NCI-H510A treated with DMSO at 0.1 percent for 48 hours (cell line): Measurements from ENCODE around the gene HES3.
A peak's percentile ranks its signal among the peaks of the same experiment; 100 is the strongest.

Source experiments
- DNase-seq: peaks from one replicate; lab custom pipeline; 2025; lab: John Stamatoyannopoulos, UW

HES3 gene

GRCh38 chr1:6245869-6246496 is 2.0 kb downstream of the HES3 start:
- DNase-seq = peak; percentile 99

DNA sequence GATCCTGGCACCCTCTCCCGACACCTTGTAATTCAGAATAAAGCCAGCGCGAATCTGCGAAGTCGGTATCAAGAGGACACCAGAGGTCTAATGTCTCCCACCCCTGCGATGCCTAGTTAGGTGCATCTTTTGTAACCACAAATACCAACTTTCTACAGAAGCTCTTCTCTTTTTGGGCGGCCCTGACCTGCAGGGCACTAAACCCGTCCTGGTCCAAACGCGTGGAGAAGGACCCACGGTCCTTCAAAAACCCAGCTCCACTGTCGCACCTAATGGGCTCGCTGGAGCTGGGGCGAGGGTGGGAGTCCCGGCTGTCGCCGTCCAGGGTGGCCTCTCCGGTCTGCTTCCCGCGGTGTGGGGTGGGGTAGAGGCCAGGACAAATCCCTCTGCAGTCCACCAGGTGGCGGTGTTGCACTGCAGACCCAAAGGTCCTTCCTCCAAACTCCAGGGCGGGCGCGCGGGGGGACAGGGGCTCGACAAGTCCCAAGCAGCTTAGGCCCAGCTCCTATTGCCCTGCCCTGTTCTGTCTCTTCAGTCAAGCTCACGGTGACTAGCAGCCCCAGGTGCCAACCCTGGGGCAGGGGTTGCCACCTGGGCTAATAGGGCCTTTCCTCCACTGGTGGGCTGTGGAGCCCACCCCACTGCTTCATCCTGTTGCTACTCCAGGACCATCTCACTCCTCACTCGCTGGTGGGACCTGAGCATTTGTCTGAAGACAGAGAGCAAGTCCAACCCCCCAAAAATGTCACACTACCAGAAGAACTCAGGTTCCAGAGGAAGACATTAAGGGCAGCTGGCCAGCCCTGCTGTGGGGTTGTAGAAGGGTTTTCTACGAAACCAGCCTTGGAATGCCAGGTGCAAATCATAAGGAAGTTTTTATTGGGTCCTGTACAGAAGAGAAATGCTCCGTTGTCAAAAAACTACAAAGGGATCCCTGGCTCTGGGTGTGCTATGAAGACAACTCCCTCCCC is 2.8 kb downstream of the HES3 start:
- peak; percentile 99 for DNase-seq

DNA sequence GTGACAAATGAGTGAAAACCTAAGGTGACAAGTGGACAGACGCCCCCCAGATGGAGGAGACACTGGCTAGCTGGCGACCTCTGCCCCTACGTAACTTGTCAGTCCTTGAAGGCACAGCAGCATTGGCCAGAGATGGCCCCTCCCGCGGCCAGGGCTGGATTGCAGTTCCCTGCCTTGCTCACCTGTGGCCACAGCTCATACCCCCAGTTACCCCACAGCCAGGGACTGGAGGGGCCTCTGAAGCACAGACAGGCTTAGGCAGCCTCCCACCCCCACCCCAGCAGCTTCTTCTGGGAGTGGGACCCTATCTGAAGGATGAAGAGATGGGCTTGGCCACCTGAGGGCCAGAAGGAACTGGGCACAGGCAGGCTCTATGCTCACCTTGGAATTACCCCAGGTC is 3.7 kb downstream of the HES3 start:
- no peak for DNase-seq

GRCh38 chr1:6248161-6248776 is 4.3 kb downstream of the HES3 start:
- no peak for DNase-seq

GRCh38 chr1:6248932-6249738 is 5.2 kb downstream of the HES3 start:
- no peak for DNase-seq

GRCh38 chr1:6249739-6250689 is 6.0 kb downstream of the HES3 start:
- no peak for DNase-seq

- DNase-seq = no peak
These were observed 7.3 kb downstream of the HES3 start for GRCh38 chr1:6251233-6251632.

DNA sequence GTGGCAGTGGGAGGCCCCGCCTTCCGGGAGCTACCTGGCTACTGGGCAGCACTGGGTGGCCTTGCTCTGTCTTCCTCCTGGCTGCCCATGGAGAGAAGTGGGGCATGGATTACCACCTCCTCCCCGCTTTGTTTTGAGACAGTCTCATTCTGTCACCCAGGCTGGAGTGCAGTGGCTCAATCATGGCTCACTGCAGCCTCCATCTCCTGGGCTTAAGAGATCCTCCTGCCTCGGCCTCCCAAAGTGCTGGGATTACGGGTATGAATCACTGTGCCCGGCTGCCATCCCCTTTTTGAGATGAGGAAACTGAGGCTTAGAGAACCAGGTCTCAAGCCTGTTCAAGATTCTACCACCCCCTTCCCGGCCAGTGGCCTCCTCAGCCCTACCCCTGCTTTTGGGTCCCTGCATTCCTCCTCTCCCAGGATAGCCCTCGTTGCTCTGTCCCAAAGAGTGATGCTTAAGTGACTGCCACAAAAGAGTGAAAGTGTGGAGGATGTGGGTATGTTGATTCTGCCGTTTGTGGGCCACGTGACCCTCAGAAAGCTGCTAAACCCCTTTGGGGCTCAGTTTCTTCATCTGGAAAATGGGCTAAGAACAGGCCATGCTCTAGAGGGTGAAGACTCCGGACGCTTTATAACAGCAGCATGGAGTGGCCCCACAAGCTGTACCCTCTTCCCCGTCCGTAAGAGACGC is 7.8 kb downstream of the HES3 start:
- DNase-seq = no peak

GRCh38 chr1:6252374-6252710 is 8.4 kb downstream of the HES3 start:
- DNase-seq = no peak

- no peak for DNase-seq
These were observed 9.4 kb downstream of the HES3 start for GRCh38 chr1:6253380-6253779.

GRCh38 chr1:6254691-6255090 is 10.7 kb downstream of the HES3 start:
- DNase-seq = no peak

GRCh38 chr1:6256645-6257044 is 12.7 kb downstream of the HES3 start:
- DNase-seq = no peak

DNA sequence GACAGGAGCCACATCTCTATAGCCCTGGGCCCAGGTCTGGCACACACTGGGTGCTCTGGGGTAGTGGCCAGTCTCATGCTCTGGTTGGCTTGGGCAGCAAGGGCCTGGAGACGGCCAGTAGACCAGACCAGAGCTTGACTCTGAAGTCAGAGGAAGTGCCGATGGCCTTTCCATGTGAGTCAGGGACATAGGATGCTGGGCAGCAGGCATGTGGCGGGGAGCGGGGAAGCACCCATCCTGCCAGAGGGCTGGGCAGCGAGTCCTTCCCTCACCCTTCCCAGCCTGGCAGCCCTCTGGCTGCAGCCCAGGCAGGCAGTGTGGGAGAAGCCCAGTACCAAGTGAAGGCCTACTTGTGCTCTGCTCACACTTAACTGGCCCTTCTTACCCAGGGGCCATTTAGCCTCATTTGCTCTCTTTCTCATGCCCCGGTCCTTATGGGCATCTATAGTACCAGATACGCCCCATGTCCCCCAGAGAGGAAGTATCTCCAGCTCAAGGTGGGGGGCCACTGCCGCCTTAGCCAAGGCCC is 13.6 kb downstream of the HES3 start:
- no peak for DNase-seq

- no peak for DNase-seq
These were observed 14.7 kb downstream of the HES3 start for GRCh38 chr1:6258675-6259074.

- peak; percentile 96 for DNase-seq
These were observed 15.7 kb downstream of the HES3 start for GRCh38 chr1:6259491-6260362.

GRCh38 chr1:6260433-6260934 is 16.5 kb downstream of the HES3 start:
- DNase-seq = peak; percentile 77

DNA sequence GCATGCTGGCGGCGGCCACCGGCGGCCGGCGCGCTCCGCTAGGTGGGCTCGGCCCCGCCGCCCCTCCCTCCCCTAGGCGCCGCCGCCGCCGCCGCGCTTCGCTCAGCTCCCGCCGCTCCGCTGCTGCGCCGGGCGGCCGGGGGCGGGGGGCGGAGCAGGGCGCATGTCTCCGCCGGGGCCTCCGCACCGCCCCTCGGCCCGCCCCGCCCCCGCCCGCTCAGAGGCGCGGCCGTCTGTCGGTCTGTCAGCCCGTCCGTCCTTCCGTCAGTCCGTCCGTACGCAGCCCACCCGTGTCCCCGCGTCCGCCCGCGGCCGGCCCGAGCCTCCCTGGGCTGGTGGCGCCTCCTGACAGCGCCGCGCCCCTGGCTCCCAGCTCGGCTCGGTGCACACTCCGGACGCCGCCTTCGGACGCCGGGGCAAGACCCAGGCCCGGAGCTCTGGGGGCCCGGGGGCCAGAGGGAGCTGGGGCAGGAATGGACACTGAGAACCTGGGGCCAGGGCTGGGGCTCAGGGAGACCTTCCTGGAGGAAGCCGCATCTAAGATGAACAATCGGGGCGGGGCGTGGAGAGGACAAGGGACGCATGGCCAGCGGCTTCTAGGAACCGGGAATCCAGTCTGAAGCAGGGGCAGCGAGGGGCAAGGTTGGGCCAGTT is 17.1 kb downstream of the HES3 start, which contains the start of gene GPR153:
Gene GPR153, minus strand, starts transcription at position 138 of the 654 bp plus-strand sequence. CDS start 6,193 bp downstream, outside the sequence.
- peak; percentile 86 for DNase-seq

- peak; percentile 79 for DNase-seq
These were observed 17.6 kb downstream of the HES3 start for GRCh38 chr1:6261615-6261995.
